Endothelial cell of umbilical vein (primary cell): ENCODE results near the gene HMGA1. TPM values are rescaled to one million over a fixed set of nuclear protein-coding genes. Genes with fewer than 3 reads are reported as not detected.
A peak's percentile ranks its signal among the peaks of the same experiment; 100 is the strongest.

Experiments used
- BruUV-seq: library from RNA; stranded (reverse); fragments of 400-500 nt; replicated peaks from 2 replicates; lab custom pipeline; 2021; lab: Mats Ljungman, UMichigan
- CTCF ChIA-PET: fragments of 300-600, 350-600 bp; sonication (Branson Sonifier 250); formaldehyde crosslinking; loops from one replicate; lab custom pipeline; 2021; ENCODE audit warnings: antibody characterized with exemption, inconsistent platforms; lab: Charles Lee
- POLR2A ChIA-PET: fragments of 300-600, 350-600 bp; sonication (Branson Sonifier 250); formaldehyde crosslinking; loops from one replicate; lab custom pipeline; 2021; ENCODE audit warnings: antibody characterized with exemption, inconsistent platforms; lab: Charles Lee
- DNase-seq: peaks from one replicate; pipeline ENCODE4 v3.0.0-alpha.2; 2011; ENCODE audit warnings: low read depth, low spot score
- FAIRE-seq: peaks from 2 replicates; lab custom pipeline; 2011; peaks lifted over from hg19 to GRCh38; lab: Jason Lieb, UNC
- H2AFZ ChIP-seq: 2 replicates; pipeline ENCODE4 v1.6.0; 2012; ENCODE audit warnings: low read depth, low read length, control low read depth, inconsistent platforms
- H3K27ac ChIP-seq: 2 replicates; pipeline ENCODE4 v1.5.1; 2011; ENCODE audit warnings: low read depth, mild to moderate bottlenecking, control low read depth, low read length, moderate library complexity; ENCODE audit not compliant: insufficient read depth
- H3K27me3 ChIP-seq, 2 experiments: 2 replicates each; pipeline versions ENCODE4 v1.6.0 to v1.6.1; 2011; ENCODE audit warnings: low read length in 2 of 2, mixed read lengths in 1 of 2; ENCODE audit not compliant: control insufficient read depth in 2 of 2, insufficient read depth in 2 of 2
- H3K36me3 ChIP-seq, 2 experiments: 2 replicates in 1 of 2; 3 replicates in 1 of 2; pipeline ENCODE4 v1.5.1; 2011; ENCODE audit warnings: low read length in 2 of 2, mild to moderate bottlenecking in 1 of 2, moderate library complexity in 1 of 2; ENCODE audit not compliant: control insufficient read depth in 2 of 2, insufficient read depth in 2 of 2; ENCODE audit errors: extremely low read depth in 1 of 2
- H3K4me1 ChIP-seq: 3 replicates; pipeline ENCODE4 v1.5.1; 2011; ENCODE audit warnings: mild to moderate bottlenecking, low read length; ENCODE audit not compliant: control insufficient read depth, insufficient read depth; ENCODE audit errors: extremely low read depth
- H3K4me2 ChIP-seq: 2 replicates; pipeline ENCODE4 v1.6.1; 2011; ENCODE audit warnings: low read length, control low read depth, mixed read lengths; ENCODE audit not compliant: insufficient read depth
- H3K4me3 ChIP-seq, 3 experiments: fragments of 200-600 bp in 1 of 3; sonication (generic), shearing (Covaris generic) in 1 of 3; replicated peaks in 1 of 3; 2 replicates each; pipeline ENCODE4 v1.5.1; 2011 to 2016; ENCODE audit warnings: control low read depth in 3 of 3, low read length in 3 of 3, mild to moderate bottlenecking in 2 of 3, inconsistent platforms in 1 of 3, low read depth in 1 of 3, moderate library complexity in 1 of 3; ENCODE audit not compliant: insufficient read depth in 1 of 3
- H3K79me2 ChIP-seq: 2 replicates; pipeline ENCODE4 v1.6.0; 2012; ENCODE audit warnings: low read length, inconsistent platforms; ENCODE audit not compliant: control insufficient read depth, insufficient read depth
- H3K9ac ChIP-seq: replicated peaks from 2 replicates; pipeline ENCODE3; 2011; ENCODE audit warnings: low read length, control low read depth; ENCODE audit not compliant: insufficient read depth; ENCODE audit errors: extremely low read depth
- H3K9me1 ChIP-seq: replicated peaks from 3 replicates; pipeline ENCODE4 v1.6.0; 2011; ENCODE audit warnings: mild to moderate bottlenecking, low read length; ENCODE audit not compliant: control insufficient read depth, insufficient read depth; ENCODE audit errors: extremely low read depth
- H3K9me3 ChIP-seq: replicated peaks from 2 replicates; pipeline ENCODE4 v1.5.1; 2012; ENCODE audit warnings: low read length, inconsistent platforms; ENCODE audit not compliant: control insufficient read depth, insufficient read depth
- H4K20me1 ChIP-seq: replicated peaks from 2 replicates; pipeline ENCODE3; 2011; ENCODE audit warnings: mild to moderate bottlenecking, low read length; ENCODE audit not compliant: control insufficient read depth, insufficient read depth; ENCODE audit errors: extremely low read depth
- EZH2 ChIP-seq: IDR thresholded peaks from 2 replicates; pipeline ENCODE4 v1.6.1; 2012; ENCODE audit warnings: borderline replicate concordance, low read depth, mild to moderate bottlenecking, moderate library complexity, low read length, inconsistent platforms; ENCODE audit not compliant: severe bottlenecking
- FOS ChIP-seq: IDR thresholded peaks from 2 replicates; pipeline ENCODE4 v1.6.1; 2011; ENCODE audit warnings: mild to moderate bottlenecking, low read length, moderate library complexity, borderline replicate concordance; ENCODE audit not compliant: insufficient read depth
- GATA2 ChIP-seq: IDR thresholded peaks from 2 replicates; pipeline ENCODE4 v1.7.0; 2011; ENCODE audit warnings: low read depth, mild to moderate bottlenecking, moderate library complexity, mixed read lengths, low read length; ENCODE audit not compliant: insufficient read length, insufficient read depth
- JUN ChIP-seq: IDR thresholded peaks from 2 replicates; pipeline ENCODE4 v1.6.1; 2011; ENCODE audit warnings: borderline replicate concordance, low read depth; ENCODE audit not compliant: insufficient read length, insufficient read depth
- MYC ChIP-seq: IDR thresholded peaks from one replicate; pipeline ENCODE4 v1.6.1; 2011; ENCODE audit warnings: mild to moderate bottlenecking, low read depth, low read length
- POLR2A ChIP-seq: IDR thresholded peaks from 2 replicates; pipeline ENCODE4 v1.6.1; 2012; ENCODE audit warnings: low read depth, mild to moderate bottlenecking, control low read depth, low read length
- POLR2AphosphoS5 ChIP-seq: IDR thresholded peaks from 2 replicates; pipeline ENCODE4 v1.6.1; 2012; ENCODE audit warnings: low read depth, mild to moderate bottlenecking, control low read depth, low read length, moderate library complexity; ENCODE audit not compliant: insufficient read depth
- dilution Hi-C: fragments of 300-500 bp; cut with MboI; formaldehyde crosslinking; loops from one replicate; pipeline ENCODE4 v1.15.0; 2019; ENCODE audit warnings: low sequenced_read_pairs; ENCODE audit not compliant: extremely low pct_ligation_motif_present
- intact Hi-C: fragments of 100-400 bp; cut with micrococcal nuclease; formaldehyde crosslinking; loops from one replicate; pipeline ENCODE4 v1.10.0; 2022
- polyA plus RNA-seq, 4 experiments: library from polyadenylated mRNA; depleted of rRNA in 3 of 4; stranded (reverse) in 3 of 4; unstranded in 1 of 4; fragments of >200 nt; gene quantifications; 2 replicates each; pipeline versions ENCODE4 v1.2.1 to v1.2.3, GENCODE V29; 2011 to 2012; ENCODE audit warnings: missing spikeins in 1 of 4
- total RNA-seq: library from RNA; stranded (reverse); gene quantifications from 2 replicates; pipeline ENCODE4 v1.2.3, GENCODE V29; 2021
- TF ChIP-seq, protein P1 (sequence below): IDR thresholded peaks from 2 replicates; pipeline ENCODE4 v1.6.1; 2011; ENCODE audit not compliant: insufficient read depth, insufficient read length
- TF ChIP-seq, protein P2 (sequence below), 2 donors: IDR thresholded peaks; 1 replicate in 1 of 2; 2 replicates in 1 of 2; pipeline ENCODE4 v1.5.1; 2011; ENCODE audit warnings: low read length in 2 of 2, mild to moderate bottlenecking in 2 of 2, moderate library complexity in 2 of 2, control low read depth in 1 of 2, inconsistent platforms in 1 of 2, low read depth in 1 of 2; ENCODE audit not compliant: insufficient read depth in 1 of 2; ENCODE audit errors: extremely low read depth in 1 of 2

HMGA1 gene
- total and polyA plus RNA-seq, 2 donors (not counting 3 experiments of a cell fraction or from before 2014, with no cell fraction given), result 425 to 1,108 TPM

DNA sequence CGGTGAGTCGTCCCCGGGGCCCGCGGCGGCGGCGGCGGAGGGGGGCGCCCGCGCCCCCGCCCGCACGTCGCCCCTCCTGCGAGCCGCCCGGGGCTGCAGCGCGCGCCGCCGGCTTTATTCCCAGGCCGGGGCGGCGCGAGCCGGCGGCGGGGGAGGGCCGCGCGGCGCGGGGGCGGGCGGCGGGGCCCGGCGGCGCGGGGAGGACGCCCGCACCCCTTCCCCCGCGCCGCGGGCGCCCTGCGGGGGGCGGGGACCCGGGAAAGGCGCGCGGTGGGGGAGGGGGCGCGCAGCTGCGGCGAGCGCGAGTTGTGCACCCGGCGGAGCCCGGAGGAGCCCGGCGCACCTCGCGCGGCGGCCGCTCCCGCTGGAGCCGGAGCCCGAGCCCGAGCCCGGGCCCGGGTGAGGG lies 646 bp downstream of the HMGA1 start:
- H3K9me1 ChIP-seq, result no peaks in the 10 kb centered on the region
- no TSS peak for BruUV-seq
- TF ChIP-seq POLR2A, result no peak
- TF ChIP-seq, protein P1, sequence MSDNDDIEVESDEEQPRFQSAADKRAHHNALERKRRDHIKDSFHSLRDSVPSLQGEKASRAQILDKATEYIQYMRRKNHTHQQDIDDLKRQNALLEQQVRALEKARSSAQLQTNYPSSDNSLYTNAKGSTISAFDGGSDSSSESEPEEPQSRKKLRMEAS, result no peak
- no peak for TF ChIP-seq EZH2
- no peak for TF ChIP-seq GATA2
- TF ChIP-seq POLR2AphosphoS5, result no peak
- no peak for TF ChIP-seq MYC
- TF ChIP-seq FOS, result no peak
- TF ChIP-seq, protein P2, sequence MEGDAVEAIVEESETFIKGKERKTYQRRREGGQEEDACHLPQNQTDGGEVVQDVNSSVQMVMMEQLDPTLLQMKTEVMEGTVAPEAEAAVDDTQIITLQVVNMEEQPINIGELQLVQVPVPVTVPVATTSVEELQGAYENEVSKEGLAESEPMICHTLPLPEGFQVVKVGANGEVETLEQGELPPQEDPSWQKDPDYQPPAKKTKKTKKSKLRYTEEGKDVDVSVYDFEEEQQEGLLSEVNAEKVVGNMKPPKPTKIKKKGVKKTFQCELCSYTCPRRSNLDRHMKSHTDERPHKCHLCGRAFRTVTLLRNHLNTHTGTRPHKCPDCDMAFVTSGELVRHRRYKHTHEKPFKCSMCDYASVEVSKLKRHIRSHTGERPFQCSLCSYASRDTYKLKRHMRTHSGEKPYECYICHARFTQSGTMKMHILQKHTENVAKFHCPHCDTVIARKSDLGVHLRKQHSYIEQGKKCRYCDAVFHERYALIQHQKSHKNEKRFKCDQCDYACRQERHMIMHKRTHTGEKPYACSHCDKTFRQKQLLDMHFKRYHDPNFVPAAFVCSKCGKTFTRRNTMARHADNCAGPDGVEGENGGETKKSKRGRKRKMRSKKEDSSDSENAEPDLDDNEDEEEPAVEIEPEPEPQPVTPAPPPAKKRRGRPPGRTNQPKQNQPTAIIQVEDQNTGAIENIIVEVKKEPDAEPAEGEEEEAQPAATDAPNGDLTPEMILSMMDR (IDR thresholded peaks at IDR 0.05; ENCODE audit: extremely low read depth in 1 of 2, insufficient read depth in 1 of 2, low read depth in 1 of 2, low read length in 2 of 2), result no peak
- no peak for TF ChIP-seq JUN
- peaks cover 50% of the 10 kb centered on the region for H3K4me1 ChIP-seq
- no peaks in the 10 kb centered on the region for H3K9me3 ChIP-seq
- ChIA-PET CTCF (interaction anchor here (0.8 to 2.0 kb wide), 8 partner anchors 11 to 186 kb away, joined by 3 to 23 read pairs (median 8); no protein-coding TSS in a partner anchor), POLR2A (interaction anchor here (0.7 to 2.0 kb wide), 9 partner anchors 7 to 1266 kb away, joined by 3 to 35 read pairs (median 4); partner anchors contain the start of gene SMIM29)
- FAIRE-seq (no peak), DNase-seq (no peak)
- dilution Hi-C loops, result no loop called here
- no peaks in the 10 kb centered on the region for H4K20me1 ChIP-seq
- peaks cover 55% of the 10 kb centered on the region for H3K79me2 ChIP-seq
- H3K36me3 ChIP-seq, result peaks cover 5 to 7% of the 10 kb centered on the region in 2 experiments
- H3K9ac ChIP-seq, result peak overlapping the region; percentile 82
- H3K27me3 ChIP-seq, result no peaks in the 10 kb centered on the region
- intact Hi-C loops, result loop anchor here (5.0 kb wide), 1 partner anchor 455 kb away; no protein-coding TSS in a partner anchor
- no peak overlapping the region for H2AFZ ChIP-seq
- H3K27ac ChIP-seq, result peak overlapping the region; percentile 91
- H3K4me2 ChIP-seq, result peak overlapping the region; percentile 94
- H3K4me3 ChIP-seq, result peak overlapping the region; percentile 94 to 98 (median 97)
